Stimulated activated CD4-positive, alpha-beta T cell treated with anti-CD3 and anti-CD28 coated beads, Interleukin-12 subunit alpha, Interleukin-12 subunit beta, amount 100 ng/mL, for 4 hours (primary cell): ENCODE data around the gene SYPL2.

ENCODE experiments used
- DNase-seq: peaks from one replicate; pipeline ENCODE4 v3.0.0-alpha.2; 2020

Gene SYPL2

DNA sequence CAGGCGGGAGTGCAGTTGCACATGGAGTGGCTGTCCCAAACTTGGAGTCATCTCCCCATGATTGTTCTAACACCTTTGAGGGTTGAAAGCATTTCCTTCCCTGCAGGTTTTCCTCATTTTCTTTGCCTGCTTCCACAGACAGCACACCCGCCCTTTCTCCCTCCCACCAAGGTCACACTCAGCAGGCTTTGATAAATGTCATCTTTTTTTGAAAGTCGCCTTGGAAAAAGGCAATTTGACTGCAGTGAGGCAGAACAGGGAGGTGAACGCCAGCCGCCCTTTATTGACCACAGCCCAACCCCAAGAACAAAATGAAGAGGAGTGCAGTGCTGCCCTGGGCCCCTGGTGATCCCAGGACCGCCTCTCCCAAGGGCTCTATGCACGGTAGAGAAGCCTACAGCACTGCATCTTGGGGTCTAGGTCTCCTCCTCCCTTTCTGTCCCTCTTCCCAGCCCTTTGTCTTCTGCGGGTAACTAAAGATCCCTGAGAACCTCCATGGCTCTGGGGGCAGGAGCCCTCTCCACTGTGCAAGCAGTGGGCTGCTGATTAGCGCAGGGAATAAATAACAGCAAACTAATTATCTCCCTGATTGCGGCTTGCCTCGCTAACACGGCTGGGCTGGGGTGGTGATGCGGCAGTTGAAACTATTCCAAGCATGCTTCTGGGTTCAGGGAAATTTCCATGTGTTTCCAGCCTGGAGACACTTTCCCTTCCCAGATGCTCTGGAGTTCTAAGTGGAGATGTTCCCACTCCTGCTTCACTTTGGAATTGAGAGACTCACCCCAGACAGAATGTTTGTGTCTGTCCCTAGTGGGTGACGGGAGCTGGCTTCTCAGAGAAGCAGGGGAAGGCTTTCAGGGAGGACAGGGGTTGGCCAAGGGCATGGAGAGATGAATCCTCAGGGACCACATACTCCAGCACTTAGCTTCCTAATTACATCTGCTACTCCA lies 54.9 kb downstream of the SYPL2 start:
- no peak for DNase-seq

DNA sequence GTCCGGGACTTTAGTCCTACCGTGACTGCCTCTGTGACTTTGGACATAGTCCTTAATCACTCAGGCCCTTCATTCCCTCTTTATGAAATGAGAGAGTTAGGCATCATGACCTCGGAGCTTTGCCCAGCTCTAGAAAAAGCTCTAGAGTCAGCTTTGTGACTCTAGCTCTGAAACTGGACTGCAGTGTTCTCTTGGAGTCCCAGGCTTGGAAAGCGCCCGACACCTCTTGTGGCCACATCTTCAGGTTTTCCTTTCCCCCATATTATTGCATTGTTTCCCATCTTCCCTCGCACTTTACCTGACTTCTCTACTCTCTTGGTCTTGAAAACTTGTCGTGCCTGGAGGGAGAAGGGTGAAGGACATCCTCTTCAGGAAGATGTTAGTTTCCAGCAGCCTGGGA lies 55.7 kb downstream of the SYPL2 start:
- DNase-seq, result no peak

DNA sequence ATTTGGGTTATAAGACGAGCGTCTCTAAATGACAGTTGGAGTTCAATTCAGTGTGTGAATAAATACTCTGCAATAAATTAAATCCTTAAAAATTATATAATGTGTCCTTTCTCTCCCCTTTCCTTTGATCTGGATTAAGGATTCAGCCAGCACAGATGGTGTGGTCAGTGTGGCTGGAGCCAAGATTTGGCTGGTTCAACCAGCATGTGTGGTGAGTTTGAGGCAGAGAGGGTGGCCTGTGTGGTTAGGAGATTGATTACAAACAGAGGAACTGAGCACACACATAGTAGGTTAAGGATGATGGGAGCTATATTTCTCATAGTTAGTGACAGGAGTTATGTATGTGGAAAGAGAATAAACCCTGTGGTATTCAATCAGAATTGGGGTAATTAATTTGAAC lies 57.4 kb downstream of the SYPL2 start:
- DNase-seq, result no peak

GRCh38 chr1:109527098-109527811 lies 60.9 kb downstream of the SYPL2 start:
- no peak for DNase-seq

GRCh38 chr1:109527846-109528695 lies 61.7 kb downstream of the SYPL2 start:
- DNase-seq, result no peak

GRCh38 chr1:109528712-109529111 lies 62.4 kb downstream of the SYPL2 start:
- DNase-seq, result no peak

GRCh38 chr1:109529881-109530456 lies 63.6 kb downstream of the SYPL2 start:
- DNase-seq, result no peak

GRCh38 chr1:109530457-109531087 lies 64.2 kb downstream of the SYPL2 start:
- no peak for DNase-seq

DNA sequence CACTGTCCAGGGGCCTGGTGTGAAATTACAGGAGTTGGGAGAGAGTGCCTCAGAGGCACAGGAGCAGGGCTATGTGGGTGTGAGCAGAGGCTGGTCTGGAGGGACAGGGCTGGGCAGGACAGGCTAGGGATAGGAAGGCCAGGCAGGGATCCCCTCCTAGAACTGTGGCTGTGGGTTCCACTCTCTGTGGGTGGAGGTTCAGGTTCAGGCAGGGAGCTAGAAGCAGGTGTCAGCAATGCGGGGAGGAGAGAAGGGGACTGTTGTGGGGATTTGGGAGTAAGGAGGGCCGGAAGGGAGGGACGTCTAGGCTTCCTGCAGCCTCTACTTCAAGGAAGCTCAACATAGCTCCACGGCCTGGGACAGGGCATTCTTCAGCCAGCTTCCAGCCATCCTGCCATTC lies 65.0 kb downstream of the SYPL2 start:
- no peak for DNase-seq
